Measurements from ENCODE around the gene KLHL35.

Gene KLHL35

GRCh38 chr11:75465701-75466531 lies 32.9 kb upstream of the KLHL35 start:
- Histone ChIP-seq H3K9ac (ENCODE audit: low read length) (no peak overlapping the region), H3K4me3 (ENCODE audit: low read length) (no peak overlapping the region), H3K36me3 (ENCODE audit: control insufficient read depth, insufficient read depth, low read length) (no peaks in the 10 kb centered on the region), H3K4me1 (ENCODE audit: control insufficient read depth, insufficient read depth, low read length) (no peaks in the 10 kb centered on the region), H3K27ac (ENCODE audit: low read depth, low read length) (no peak overlapping the region), H3K27me3 (ENCODE audit: control insufficient read depth, insufficient read depth, low read length) (no peaks in the 10 kb centered on the region)

GRCh38 chr11:75463106-75463774 lies 30.2 kb upstream of the KLHL35 start:
- H3K4me3 ChIP-seq (ENCODE audit: low read length), result no peak overlapping the region

GRCh38 chr11:75462117-75462653 lies 29.2 kb upstream of the KLHL35 start:
- Histone ChIP-seq H3K27ac (ENCODE audit: low read depth, low read length) (no peak overlapping the region), H3K27me3 (ENCODE audit: control insufficient read depth, insufficient read depth, low read length) (no peaks in the 10 kb centered on the region), H3K4me1 (ENCODE audit: control insufficient read depth, insufficient read depth, low read length) (no peaks in the 10 kb centered on the region), H3K36me3 (ENCODE audit: control insufficient read depth, insufficient read depth, low read length) (no peaks in the 10 kb centered on the region), H3K4me3 (ENCODE audit: low read length) (no peak overlapping the region), H3K9ac (ENCODE audit: low read length) (no peak overlapping the region)

More at GRCh38 chr11:75463106-75463774, 30.2 kb upstream of the KLHL35 start:
- no peak overlapping the region for H3K9ac ChIP-seq (ENCODE audit: low read length)
- no peak overlapping the region for H3K27ac ChIP-seq (ENCODE audit: low read depth, low read length)
- H3K36me3 ChIP-seq (ENCODE audit: control insufficient read depth, insufficient read depth, low read length), result no peaks in the 10 kb centered on the region
- no peaks in the 10 kb centered on the region for H3K27me3 ChIP-seq (ENCODE audit: control insufficient read depth, insufficient read depth, low read length)
- no peaks in the 10 kb centered on the region for H3K4me1 ChIP-seq (ENCODE audit: control insufficient read depth, insufficient read depth, low read length)

GRCh38 chr11:75461151-75461550 lies 28.1 kb upstream of the KLHL35 start:
- no peaks in the 10 kb centered on the region for H3K36me3 ChIP-seq (ENCODE audit: control insufficient read depth, insufficient read depth, low read length)
- no peak overlapping the region for H3K4me3 ChIP-seq (ENCODE audit: low read length)
- no peaks in the 10 kb centered on the region for H3K4me1 ChIP-seq (ENCODE audit: control insufficient read depth, insufficient read depth, low read length)
- no peaks in the 10 kb centered on the region for H3K27me3 ChIP-seq (ENCODE audit: control insufficient read depth, insufficient read depth, low read length)
- no peak overlapping the region for H3K9ac ChIP-seq (ENCODE audit: low read length)
- no peak overlapping the region for H3K27ac ChIP-seq (ENCODE audit: low read depth, low read length)

- H3K27me3 ChIP-seq (ENCODE audit: control insufficient read depth, insufficient read depth, low read length), result no peaks in the 10 kb centered on the region
- no peak overlapping the region for H3K27ac ChIP-seq (ENCODE audit: low read depth, low read length)
- no peaks in the 10 kb centered on the region for H3K4me1 ChIP-seq (ENCODE audit: control insufficient read depth, insufficient read depth, low read length)
- H3K36me3 ChIP-seq (ENCODE audit: control insufficient read depth, insufficient read depth, low read length), result no peaks in the 10 kb centered on the region
- H3K4me3 ChIP-seq (ENCODE audit: low read length), result no peak overlapping the region
- no peak overlapping the region for H3K9ac ChIP-seq (ENCODE audit: low read length)
Observed at GRCh38 chr11:75456596-75457183, 23.7 kb upstream of the KLHL35 start.

- H3K4me1 ChIP-seq (ENCODE audit: control insufficient read depth, insufficient read depth, low read length), result no peaks in the 10 kb centered on the region
- H3K27ac ChIP-seq (ENCODE audit: low read depth, low read length), result no peak overlapping the region
- H3K4me3 ChIP-seq (ENCODE audit: low read length), result no peak overlapping the region
- H3K9ac ChIP-seq (ENCODE audit: low read length), result no peak overlapping the region
- no peaks in the 10 kb centered on the region for H3K36me3 ChIP-seq (ENCODE audit: control insufficient read depth, insufficient read depth, low read length)
- H3K27me3 ChIP-seq (ENCODE audit: control insufficient read depth, insufficient read depth, low read length), result no peaks in the 10 kb centered on the region
Observed at GRCh38 chr11:75454987-75455386, 22.0 kb upstream of the KLHL35 start.

- Histone ChIP-seq H3K27ac (ENCODE audit: low read depth, low read length) (no peak overlapping the region), H3K4me1 (ENCODE audit: control insufficient read depth, insufficient read depth, low read length) (no peaks in the 10 kb centered on the region), H3K9ac (ENCODE audit: low read length) (no peak overlapping the region), H3K36me3 (ENCODE audit: control insufficient read depth, insufficient read depth, low read length) (no peaks in the 10 kb centered on the region), H3K27me3 (ENCODE audit: control insufficient read depth, insufficient read depth, low read length) (no peaks in the 10 kb centered on the region), H3K4me3 (ENCODE audit: low read length) (no peak overlapping the region)
Observed at GRCh38 chr11:75453916-75454655, 21.1 kb upstream of the KLHL35 start.

GRCh38 chr11:75450826-75451821 lies 18.1 kb upstream of the KLHL35 start:
- H3K27me3 ChIP-seq (ENCODE audit: control insufficient read depth, insufficient read depth, low read length), result no peaks in the 10 kb centered on the region
- H3K4me1 ChIP-seq (ENCODE audit: control insufficient read depth, insufficient read depth, low read length), result no peaks in the 10 kb centered on the region
- H3K4me3 ChIP-seq (ENCODE audit: low read length), result no peak overlapping the region
- H3K9ac ChIP-seq (ENCODE audit: low read length), result no peak overlapping the region
- no peak overlapping the region for H3K27ac ChIP-seq (ENCODE audit: low read depth, low read length)
- no peaks in the 10 kb centered on the region for H3K36me3 ChIP-seq (ENCODE audit: control insufficient read depth, insufficient read depth, low read length)

- H3K4me3 ChIP-seq (ENCODE audit: low read length), result no peak overlapping the region
- no peaks in the 10 kb centered on the region for H3K36me3 ChIP-seq (ENCODE audit: control insufficient read depth, insufficient read depth, low read length)
- H3K4me1 ChIP-seq (ENCODE audit: control insufficient read depth, insufficient read depth, low read length), result no peaks in the 10 kb centered on the region
- H3K9ac ChIP-seq (ENCODE audit: low read length), result no peak overlapping the region
- no peak overlapping the region for H3K27ac ChIP-seq (ENCODE audit: low read depth, low read length)
- no peaks in the 10 kb centered on the region for H3K27me3 ChIP-seq (ENCODE audit: control insufficient read depth, insufficient read depth, low read length)
Observed at GRCh38 chr11:75450236-75450635, 17.2 kb upstream of the KLHL35 start.

GRCh38 chr11:75449776-75450175 lies 16.8 kb upstream of the KLHL35 start:
- H3K4me1 ChIP-seq (ENCODE audit: control insufficient read depth, insufficient read depth, low read length), result no peaks in the 10 kb centered on the region
- no peak overlapping the region for H3K4me3 ChIP-seq (ENCODE audit: low read length)
- H3K27ac ChIP-seq (ENCODE audit: low read depth, low read length), result no peak overlapping the region
- H3K36me3 ChIP-seq (ENCODE audit: control insufficient read depth, insufficient read depth, low read length), result no peaks in the 10 kb centered on the region
- H3K27me3 ChIP-seq (ENCODE audit: control insufficient read depth, insufficient read depth, low read length), result no peaks in the 10 kb centered on the region
- H3K9ac ChIP-seq (ENCODE audit: low read length), result no peak overlapping the region

- Histone ChIP-seq H3K9ac (ENCODE audit: low read length) (no peak overlapping the region), H3K4me1 (ENCODE audit: control insufficient read depth, insufficient read depth, low read length) (no peaks in the 10 kb centered on the region), H3K36me3 (ENCODE audit: control insufficient read depth, insufficient read depth, low read length) (no peaks in the 10 kb centered on the region), H3K4me3 (ENCODE audit: low read length) (no peak overlapping the region), H3K27me3 (ENCODE audit: control insufficient read depth, insufficient read depth, low read length) (no peaks in the 10 kb centered on the region), H3K27ac (ENCODE audit: low read depth, low read length) (no peak overlapping the region)
Observed at GRCh38 chr11:75449271-75449670, 16.3 kb upstream of the KLHL35 start.
